Activated naive CD8-positive, alpha-beta T cell treated with anti-CD3 and anti-CD28 coated beads for 36 hours (primary cell): ENCODE data around the gene FAM240B. TPM values are rescaled to one million over a fixed set of nuclear protein-coding genes. Genes with fewer than 3 reads are reported as not detected.

Experiments used
- DNase-seq: peaks from one replicate; pipeline ENCODE4 v3.0.0; 2021
- H3K27ac Mint-ChIP-seq: one replicate; pipeline ENCODE4 v1.8.0; 2022; ENCODE audit warnings: mild to moderate bottlenecking, moderate library complexity, mixed read lengths
- H3K27me3 Mint-ChIP-seq: one replicate; pipeline ENCODE4 v1.8.0; 2022; ENCODE audit warnings: mild to moderate bottlenecking, mixed read lengths
- H3K36me3 Mint-ChIP-seq: one replicate; pipeline ENCODE4 v1.8.0; 2021; ENCODE audit warnings: mild to moderate bottlenecking, mixed read lengths
- H3K4me1 Mint-ChIP-seq: one replicate; pipeline ENCODE4 v1.8.0; 2021; ENCODE audit warnings: mixed read lengths
- H3K4me3 Mint-ChIP-seq: one replicate; pipeline ENCODE4 v1.8.0; 2022; ENCODE audit warnings: mild to moderate bottlenecking, moderate library complexity, mixed read lengths
- H3K9me3 Mint-ChIP-seq: one replicate; pipeline ENCODE4 v1.8.0; 2022; ENCODE audit warnings: mixed read lengths
- total RNA-seq, 2 experiments: library from RNA; stranded (reverse); gene quantifications; one replicate each; pipeline ENCODE4 v1.2.3, GENCODE V29; 2021

The FAM240B gene
- total RNA-seq, 2 experiments from 2014 or later, result not detected

- no peaks in the 10 kb centered on the region for H3K9me3 Mint-ChIP-seq
- H3K27ac Mint-ChIP-seq, result no peak overlapping the region
- peak; percentile 41 for DNase-seq
- peaks cover 21% of the 10 kb centered on the region for H3K27me3 Mint-ChIP-seq
- peaks cover 2% of the 10 kb centered on the region for H3K4me1 Mint-ChIP-seq
- H3K4me3 Mint-ChIP-seq, result peak overlapping the region; percentile 35
- H3K36me3 Mint-ChIP-seq, result no peaks in the 10 kb centered on the region
Observed at GRCh38 chr9:38687389-38687842, 32.5 kb downstream of the FAM240B start.

- H3K27ac Mint-ChIP-seq, result no peak overlapping the region
- no peak for DNase-seq
- H3K4me3 Mint-ChIP-seq, result no peak overlapping the region
- H3K27me3 Mint-ChIP-seq, result peaks cover 21% of the 10 kb centered on the region
- H3K9me3 Mint-ChIP-seq, result no peaks in the 10 kb centered on the region
- H3K36me3 Mint-ChIP-seq, result no peaks in the 10 kb centered on the region
- peaks cover 2% of the 10 kb centered on the region for H3K4me1 Mint-ChIP-seq
Observed at GRCh38 chr9:38686933-38687332, 33.0 kb downstream of the FAM240B start.

- no peak for DNase-seq
- H3K36me3 Mint-ChIP-seq, result no peaks in the 10 kb centered on the region
- H3K4me1 Mint-ChIP-seq, result no peaks in the 10 kb centered on the region
- peaks cover 24% of the 10 kb centered on the region for H3K27me3 Mint-ChIP-seq
- no peak overlapping the region for H3K27ac Mint-ChIP-seq
- H3K9me3 Mint-ChIP-seq, result no peaks in the 10 kb centered on the region
- no peak overlapping the region for H3K4me3 Mint-ChIP-seq
Observed at GRCh38 chr9:38685535-38685934, 34.4 kb downstream of the FAM240B start.

- DNase-seq, result no peak
- no peaks in the 10 kb centered on the region for H3K36me3 Mint-ChIP-seq
- H3K27me3 Mint-ChIP-seq, result peaks cover 24% of the 10 kb centered on the region
- H3K4me1 Mint-ChIP-seq, result no peaks in the 10 kb centered on the region
- H3K4me3 Mint-ChIP-seq, result no peak overlapping the region
- no peak overlapping the region for H3K27ac Mint-ChIP-seq
- no peaks in the 10 kb centered on the region for H3K9me3 Mint-ChIP-seq
Observed at GRCh38 chr9:38683336-38683735, 36.6 kb downstream of the FAM240B start.

GRCh38 chr9:38682713-38683112, 37.2 kb downstream of the FAM240B start:
- Mint-ChIP-seq H3K36me3 (no peaks in the 10 kb centered on the region), H3K9me3 (no peaks in the 10 kb centered on the region), H3K27me3 (peaks cover 19% of the 10 kb centered on the region), H3K4me1 (no peaks in the 10 kb centered on the region), H3K4me3 (no peak overlapping the region), H3K27ac (no peak overlapping the region)
- no peak for DNase-seq

GRCh38 chr9:38681747-38682227, 38.1 kb downstream of the FAM240B start:
- no peaks in the 10 kb centered on the region for H3K36me3 Mint-ChIP-seq
- no peaks in the 10 kb centered on the region for H3K9me3 Mint-ChIP-seq
- no peak overlapping the region for H3K27ac Mint-ChIP-seq
- H3K27me3 Mint-ChIP-seq, result peaks cover 20% of the 10 kb centered on the region
- no peaks in the 10 kb centered on the region for H3K4me1 Mint-ChIP-seq
- no peak for DNase-seq
- H3K4me3 Mint-ChIP-seq, result no peak overlapping the region

- H3K27me3 Mint-ChIP-seq, result peaks cover 17% of the 10 kb centered on the region
- H3K27ac Mint-ChIP-seq, result no peak overlapping the region
- H3K9me3 Mint-ChIP-seq, result no peaks in the 10 kb centered on the region
- no peaks in the 10 kb centered on the region for H3K4me1 Mint-ChIP-seq
- no peak overlapping the region for H3K4me3 Mint-ChIP-seq
- no peak for DNase-seq
- no peaks in the 10 kb centered on the region for H3K36me3 Mint-ChIP-seq
Observed at GRCh38 chr9:38680837-38681445, 39.0 kb downstream of the FAM240B start.

GRCh38 chr9:38677660-38678303, 42.2 kb downstream of the FAM240B start:
- DNase-seq, result no peak
- H3K36me3 Mint-ChIP-seq, result no peaks in the 10 kb centered on the region
- no peak overlapping the region for H3K4me3 Mint-ChIP-seq
- H3K27ac Mint-ChIP-seq, result no peak overlapping the region
- peaks cover 14% of the 10 kb centered on the region for H3K27me3 Mint-ChIP-seq
- H3K9me3 Mint-ChIP-seq, result no peaks in the 10 kb centered on the region
- no peaks in the 10 kb centered on the region for H3K4me1 Mint-ChIP-seq

- Mint-ChIP-seq H3K27me3 (peaks cover 11% of the 10 kb centered on the region), H3K4me1 (peaks cover 5% of the 10 kb centered on the region), H3K9me3 (no peaks in the 10 kb centered on the region), H3K4me3 (no peak overlapping the region), H3K36me3 (no peaks in the 10 kb centered on the region), H3K27ac (no peak overlapping the region)
- no peak for DNase-seq
Observed at GRCh38 chr9:38675831-38676230, 44.1 kb downstream of the FAM240B start.

- H3K4me3 Mint-ChIP-seq, result no peak overlapping the region
- no peaks in the 10 kb centered on the region for H3K36me3 Mint-ChIP-seq
- H3K27ac Mint-ChIP-seq, result no peak overlapping the region
- no peak for DNase-seq
- H3K4me1 Mint-ChIP-seq, result peaks cover 5% of the 10 kb centered on the region
- H3K27me3 Mint-ChIP-seq, result peaks cover 11% of the 10 kb centered on the region
- H3K9me3 Mint-ChIP-seq, result no peaks in the 10 kb centered on the region
Observed at GRCh38 chr9:38675211-38675610, 44.7 kb downstream of the FAM240B start.

GRCh38 chr9:38673399-38674193, 46.3 kb downstream of the FAM240B start:
- H3K4me3 Mint-ChIP-seq, result no peak overlapping the region
- no peak for DNase-seq
- H3K36me3 Mint-ChIP-seq, result no peaks in the 10 kb centered on the region
- H3K27ac Mint-ChIP-seq, result no peak overlapping the region
- peaks cover 5% of the 10 kb centered on the region for H3K4me1 Mint-ChIP-seq
- peaks cover 19% of the 10 kb centered on the region for H3K27me3 Mint-ChIP-seq
- H3K9me3 Mint-ChIP-seq, result no peaks in the 10 kb centered on the region

GRCh38 chr9:38671748-38672147, 48.2 kb downstream of the FAM240B start:
- no peaks in the 10 kb centered on the region for H3K36me3 Mint-ChIP-seq
- no peak overlapping the region for H3K27ac Mint-ChIP-seq
- DNase-seq, result no peak
- H3K4me1 Mint-ChIP-seq, result peaks cover 5% of the 10 kb centered on the region
- H3K4me3 Mint-ChIP-seq, result no peak overlapping the region
- H3K9me3 Mint-ChIP-seq, result no peaks in the 10 kb centered on the region
- H3K27me3 Mint-ChIP-seq, result peaks cover 11% of the 10 kb centered on the region

GRCh38 chr9:38671372-38671731, 48.6 kb downstream of the FAM240B start:
- Mint-ChIP-seq H3K4me3 (no peak overlapping the region), H3K9me3 (no peaks in the 10 kb centered on the region), H3K27ac (no peak overlapping the region), H3K36me3 (no peaks in the 10 kb centered on the region), H3K4me1 (peaks cover 5% of the 10 kb centered on the region), H3K27me3 (peaks cover 11% of the 10 kb centered on the region)
- DNase-seq, result no peak

- peaks cover 5% of the 10 kb centered on the region for H3K4me1 Mint-ChIP-seq
- peaks cover 11% of the 10 kb centered on the region for H3K27me3 Mint-ChIP-seq
- H3K9me3 Mint-ChIP-seq, result no peaks in the 10 kb centered on the region
- H3K27ac Mint-ChIP-seq, result no peak overlapping the region
- no peaks in the 10 kb centered on the region for H3K36me3 Mint-ChIP-seq
- H3K4me3 Mint-ChIP-seq, result no peak overlapping the region
- no peak for DNase-seq
Observed at GRCh38 chr9:38670542-38671371, 49.2 kb downstream of the FAM240B start.
